GM06990 (cell line): ENCODE data around the gene DAGLA.
A peak's percentile ranks its signal among the peaks of the same experiment; 100 is the strongest.
"Not testable (repeated sequence)": the region's sequence is repeated elsewhere in the genome, so short reads cannot be mapped to it uniquely, and the experiment has no call there.

ENCODE experiments used
- DNase-seq: peaks from one replicate; pipeline ENCODE4 v3.0.0-alpha.2; 2011; ENCODE audit not compliant: insufficient read length; ENCODE audit errors: extremely low read depth
- H3K27me3 ChIP-seq: replicated peaks from 2 replicates; pipeline ENCODE4 v1.6.0; 2011; ENCODE audit warnings: low read length; ENCODE audit not compliant: control insufficient read depth, insufficient read depth
- H3K36me3 ChIP-seq: 2 replicates; pipeline ENCODE4 v1.5.1; 2011; ENCODE audit warnings: low read length; ENCODE audit not compliant: control insufficient read depth, insufficient read depth
- H3K4me3 ChIP-seq: replicated peaks from 2 replicates; pipeline ENCODE4 v1.5.1; 2011; ENCODE audit warnings: low read depth, mild to moderate bottlenecking, control low read depth, low read length
- CTCF ChIP-seq: IDR thresholded peaks from 2 replicates; pipeline ENCODE4 v1.5.1; 2011; ENCODE audit warnings: low read length, control low read depth, mild to moderate bottlenecking, inconsistent platforms; ENCODE audit not compliant: insufficient read depth, poor library complexity, severe bottlenecking

DAGLA gene

GRCh38 chr11:61657566-61658290 is 22.5 kb upstream of the DAGLA start:
- no peak for DNase-seq
- TF ChIP-seq CTCF = no peak
- Histone ChIP-seq H3K36me3 (no peaks in the 10 kb centered on the region), H3K4me3 (no peak overlapping the region), H3K27me3 (peaks cover 1% of the 10 kb centered on the region)

DNA sequence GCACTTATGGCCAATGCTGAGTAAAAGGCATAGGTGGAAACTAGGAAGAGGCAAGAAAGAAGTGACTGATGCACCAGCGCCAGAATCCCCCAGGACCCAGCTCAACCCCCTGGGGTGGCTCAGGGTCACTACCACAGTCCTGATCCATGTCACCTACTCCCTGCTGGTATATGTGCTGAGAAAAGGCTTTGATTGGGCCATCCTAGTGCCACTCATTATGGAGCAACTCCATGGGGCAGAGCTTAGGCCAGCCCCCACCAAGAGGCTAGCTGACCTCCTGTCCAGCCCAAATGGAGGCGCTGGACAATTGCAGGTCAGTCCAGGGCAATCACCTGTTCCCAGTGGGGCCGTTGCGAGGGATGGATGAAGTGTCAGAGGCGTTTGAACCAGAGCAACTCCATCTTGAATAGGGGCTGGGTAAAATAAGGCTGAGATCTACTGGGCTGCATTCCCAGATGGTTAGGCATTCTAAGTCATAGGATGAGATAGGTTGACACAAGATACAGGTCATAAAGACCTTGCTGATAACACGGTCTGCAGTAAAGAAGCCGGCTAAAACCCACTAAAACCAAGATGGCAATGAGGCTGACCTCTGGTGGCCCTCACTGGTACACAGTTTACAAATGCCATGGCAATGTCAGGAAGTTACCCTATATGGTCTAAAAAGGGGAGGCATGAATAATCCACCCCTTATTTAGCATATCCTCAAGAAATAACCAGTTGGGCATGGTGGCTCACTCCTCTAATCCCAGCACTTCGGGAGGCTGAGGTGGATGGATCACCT is 20.6 kb upstream of the DAGLA start:
- no peak for DNase-seq
- H3K27me3 ChIP-seq = no peaks in the 10 kb centered on the region; the same call in none of the 2 replicates
- H3K36me3 ChIP-seq = no peaks in the 10 kb centered on the region
- TF ChIP-seq CTCF = peak; percentile 16
- no peak overlapping the region for H3K4me3 ChIP-seq

GRCh38 chr11:61660997-61661396 is 19.2 kb upstream of the DAGLA start:
- not testable (repeated sequence) for H3K36me3 ChIP-seq, H3K27me3 ChIP-seq, H3K4me3 ChIP-seq, DNase-seq

GRCh38 chr11:61666684-61667297 is 13.4 kb upstream of the DAGLA start:
- H3K27me3 ChIP-seq = no peaks in the 10 kb centered on the region; the same call in 1 of the 2 replicates
- H3K4me3 ChIP-seq = no peak overlapping the region
- H3K36me3 ChIP-seq = no peaks in the 10 kb centered on the region
- no peak for TF ChIP-seq CTCF
- DNase-seq = no peak

- no peak for DNase-seq
- no peaks in the 10 kb centered on the region; the same call in 1 of the 2 replicates for H3K27me3 ChIP-seq
- no peak for TF ChIP-seq CTCF
- H3K36me3 ChIP-seq = no peaks in the 10 kb centered on the region
- H3K4me3 ChIP-seq = no peak overlapping the region
Measured at GRCh38 chr11:61667684-61668305, 12.4 kb upstream of the DAGLA start.

- Histone ChIP-seq H3K4me3 (no peak overlapping the region), H3K36me3 (no peaks in the 10 kb centered on the region), H3K27me3 (no peaks in the 10 kb centered on the region; the same call in 1 of the 2 replicates)
- no peak for DNase-seq
- no peak for TF ChIP-seq CTCF
Measured at GRCh38 chr11:61669417-61669816, 10.8 kb upstream of the DAGLA start.
